Measurements from ENCODE around the gene CAMK2B.
A peak's percentile ranks its signal among the peaks of the same experiment; 100 is the strongest.

Gene CAMK2B

DNA sequence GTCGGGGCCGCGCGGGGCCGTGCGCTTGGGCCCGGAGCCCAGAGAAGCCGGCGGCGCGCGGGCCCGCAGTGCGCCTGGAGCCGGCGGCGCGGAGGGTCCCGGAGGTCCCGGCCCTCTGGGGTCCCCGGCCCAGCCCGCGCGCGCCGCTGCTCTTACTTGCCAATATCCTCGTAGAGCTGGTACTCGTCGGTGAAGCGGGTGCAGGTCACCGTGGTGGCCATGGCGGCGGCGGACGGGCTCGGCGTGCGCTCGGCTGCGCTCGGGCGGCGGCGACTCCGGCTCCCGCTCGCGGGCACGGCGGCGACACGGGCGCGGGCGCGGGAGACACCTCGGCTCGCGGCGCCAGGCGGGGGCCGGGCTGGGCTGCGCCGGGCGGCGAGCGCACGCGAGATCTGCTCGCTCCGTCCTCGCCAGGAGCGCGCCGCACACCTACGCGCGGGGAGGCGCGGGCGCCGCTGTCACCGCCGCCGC, at the start of gene CAMK2B:
TSS of gene CAMK2B (minus strand) at position 394 of the 471 bp plus-strand sequence. CDS start at position 221, 173 bp downstream.
- Mint-ChIP-seq H3K4me3 (peak within 1 kb of the TSS; percentile 25), H3K27me3 (peaks cover 51% of the 10 kb centered on the region), H3K27ac (no peak within 1 kb of the TSS), H3K4me1 (ENCODE audit: low read depth) (peaks cover 6% of the 10 kb centered on the region), H3K9me3 (no peaks in the 10 kb centered on the region), H3K36me3 (ENCODE audit: low read depth) (no peaks in the 10 kb centered on the region)
- intact Hi-C loops (cut with micrococcal nuclease) = no loop called here

- Mint-ChIP-seq H3K9me3 (no peaks in the 10 kb centered on the region), H3K27me3 (peaks cover 38% of the 10 kb centered on the region), H3K36me3 (ENCODE audit: low read depth) (no peaks in the 10 kb centered on the region), H3K4me1 (ENCODE audit: low read depth) (peaks cover 22% of the 10 kb centered on the region), H3K4me3 (no peak overlapping the region), H3K27ac (no peak overlapping the region)
- intact Hi-C loops (cut with micrococcal nuclease) = no loop called here
These were observed 48.8 kb upstream of the CAMK2B start for GRCh38 chr7:44374007-44374763.

- no peaks in the 10 kb centered on the region for H3K36me3 Mint-ChIP-seq (ENCODE audit: low read depth)
- H3K9me3 Mint-ChIP-seq = no peaks in the 10 kb centered on the region
- no peak overlapping the region for H3K4me3 Mint-ChIP-seq
- no peak overlapping the region for H3K27ac Mint-ChIP-seq
- intact Hi-C loops (cut with micrococcal nuclease) = no loop called here
- H3K4me1 Mint-ChIP-seq (ENCODE audit: low read depth) = peaks cover 15% of the 10 kb centered on the region
- peaks cover 46% of the 10 kb centered on the region for H3K27me3 Mint-ChIP-seq
These were observed 48.0 kb upstream of the CAMK2B start for GRCh38 chr7:44373418-44373740.

- H3K27ac Mint-ChIP-seq = no peak overlapping the region
- H3K27me3 Mint-ChIP-seq = peaks cover 52% of the 10 kb centered on the region
- H3K9me3 Mint-ChIP-seq = no peaks in the 10 kb centered on the region
- H3K4me3 Mint-ChIP-seq = no peak overlapping the region
- H3K4me1 Mint-ChIP-seq (ENCODE audit: low read depth) = peaks cover 10% of the 10 kb centered on the region
- intact Hi-C loops (cut with micrococcal nuclease) = no loop called here
- H3K36me3 Mint-ChIP-seq (ENCODE audit: low read depth) = no peaks in the 10 kb centered on the region
These were observed 47.4 kb upstream of the CAMK2B start for GRCh38 chr7:44372560-44373417.

DNA sequence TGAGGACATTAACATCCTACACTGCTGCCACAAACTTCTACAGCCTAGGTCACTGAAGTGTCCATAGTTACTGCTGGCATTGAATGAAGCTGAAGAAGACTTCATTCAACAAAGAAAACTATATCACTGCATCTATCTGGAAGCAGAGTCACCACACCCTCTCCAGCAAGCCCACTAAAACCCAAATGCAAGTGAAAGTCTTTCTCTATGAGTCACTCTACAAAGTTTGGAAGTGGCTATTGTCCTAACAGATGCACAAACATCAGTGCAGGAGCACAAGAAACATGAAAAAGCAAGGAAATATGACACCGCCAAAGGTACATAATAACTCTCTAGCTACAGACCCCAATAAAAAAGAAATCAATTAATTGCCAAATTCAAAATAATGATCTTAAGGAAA, 43.5 kb upstream of the CAMK2B start:
- H3K9me3 Mint-ChIP-seq = no peaks in the 10 kb centered on the region
- H3K27me3 Mint-ChIP-seq = peaks cover 47% of the 10 kb centered on the region
- no peaks in the 10 kb centered on the region for H3K36me3 Mint-ChIP-seq (ENCODE audit: low read depth)
- no peaks in the 10 kb centered on the region for H3K4me1 Mint-ChIP-seq (ENCODE audit: low read depth)
- no peak overlapping the region for H3K27ac Mint-ChIP-seq
- intact Hi-C loops (cut with micrococcal nuclease) = no loop called here
- H3K4me3 Mint-ChIP-seq = no peak overlapping the region

GRCh38 chr7:44368455-44368854, 43.1 kb upstream of the CAMK2B start:
- intact Hi-C loops (cut with micrococcal nuclease) = no loop called here
- Mint-ChIP-seq H3K4me1 (ENCODE audit: low read depth) (no peaks in the 10 kb centered on the region), H3K9me3 (no peaks in the 10 kb centered on the region), H3K4me3 (no peak overlapping the region), H3K36me3 (ENCODE audit: low read depth) (no peaks in the 10 kb centered on the region), H3K27me3 (peaks cover 48% of the 10 kb centered on the region), H3K27ac (no peak overlapping the region)

GRCh38 chr7:44367475-44368043, 42.2 kb upstream of the CAMK2B start:
- no peaks in the 10 kb centered on the region for H3K9me3 Mint-ChIP-seq
- H3K27ac Mint-ChIP-seq = no peak overlapping the region
- no peaks in the 10 kb centered on the region for H3K36me3 Mint-ChIP-seq (ENCODE audit: low read depth)
- no peaks in the 10 kb centered on the region for H3K4me1 Mint-ChIP-seq (ENCODE audit: low read depth)
- intact Hi-C loops (cut with micrococcal nuclease) = no loop called here
- H3K27me3 Mint-ChIP-seq = peaks cover 50% of the 10 kb centered on the region
- no peak overlapping the region for H3K4me3 Mint-ChIP-seq

GRCh38 chr7:44366986-44367385, 41.6 kb upstream of the CAMK2B start:
- no peak overlapping the region for H3K4me3 Mint-ChIP-seq
- intact Hi-C loops (cut with micrococcal nuclease) = no loop called here

GRCh38 chr7:44353668-44354067, 28.3 kb upstream of the CAMK2B start:
- intact Hi-C loops (cut with micrococcal nuclease) = no loop called here

More at GRCh38 chr7:44366986-44367385, 41.6 kb upstream of the CAMK2B start:
- Mint-ChIP-seq H3K9me3 (no peaks in the 10 kb centered on the region), H3K27me3 (peaks cover 52% of the 10 kb centered on the region), H3K4me1 (ENCODE audit: low read depth) (no peaks in the 10 kb centered on the region), H3K27ac (no peak overlapping the region), H3K36me3 (ENCODE audit: low read depth) (no peaks in the 10 kb centered on the region)

DNA sequence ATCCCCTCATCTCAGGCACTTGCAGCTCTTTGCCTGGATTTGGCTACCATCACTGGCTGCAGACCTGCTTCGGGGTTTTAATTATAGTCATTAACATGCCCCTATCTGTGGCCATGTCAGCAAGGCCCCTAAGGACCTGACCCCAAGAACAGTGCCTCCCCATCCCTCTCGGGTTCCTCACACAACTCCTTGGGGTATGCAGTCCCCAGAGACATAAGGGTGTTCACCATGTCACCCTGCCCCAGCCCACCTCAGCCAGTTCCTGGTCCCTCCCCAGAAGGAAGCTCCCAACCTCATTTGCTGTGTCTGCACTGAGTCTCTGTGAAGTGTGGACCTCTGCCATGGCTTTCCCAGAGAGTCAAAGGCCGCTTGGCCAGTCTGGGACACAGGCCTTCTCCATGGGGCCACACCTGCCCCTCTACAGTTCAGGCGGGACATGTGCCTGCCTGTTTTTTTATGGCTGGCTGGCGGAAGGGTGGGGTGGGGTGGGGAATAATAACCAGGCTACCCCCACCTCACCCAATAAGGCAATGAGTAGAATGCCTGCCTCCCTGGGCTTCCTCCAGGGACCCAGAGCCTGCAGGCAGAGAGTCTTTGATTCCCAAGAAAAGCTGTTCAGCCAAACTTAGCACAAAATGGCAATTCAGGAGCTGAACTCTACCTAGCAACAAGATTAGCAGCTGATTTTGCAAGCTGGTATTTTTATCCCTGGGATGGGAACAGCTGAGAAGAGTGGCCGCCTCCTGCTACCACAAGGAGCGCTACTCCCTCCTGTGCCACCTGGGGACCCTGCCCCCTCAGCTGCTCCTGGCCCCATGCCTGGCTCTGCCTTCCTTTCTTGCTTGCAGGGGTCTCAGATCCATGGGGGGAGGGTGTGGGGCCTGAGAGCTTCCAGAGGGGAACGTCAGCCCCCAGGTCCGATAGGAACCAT, 23.7 kb upstream of the CAMK2B start:
- H3K36me3 Mint-ChIP-seq (ENCODE audit: low read depth) = no peaks in the 10 kb centered on the region
- H3K27me3 Mint-ChIP-seq = peaks cover 23% of the 10 kb centered on the region
- H3K4me3 Mint-ChIP-seq = no peak overlapping the region
- H3K27ac Mint-ChIP-seq = no peak overlapping the region
- intact Hi-C loops (cut with micrococcal nuclease) = no loop called here
- H3K4me1 Mint-ChIP-seq (ENCODE audit: low read depth) = no peaks in the 10 kb centered on the region
- no peaks in the 10 kb centered on the region for H3K9me3 Mint-ChIP-seq

More at GRCh38 chr7:44353668-44354067, 28.3 kb upstream of the CAMK2B start:
- Mint-ChIP-seq H3K27me3 (peaks cover 29% of the 10 kb centered on the region), H3K27ac (no peak overlapping the region), H3K4me1 (ENCODE audit: low read depth) (no peaks in the 10 kb centered on the region), H3K4me3 (no peak overlapping the region), H3K9me3 (peaks cover 2% of the 10 kb centered on the region), H3K36me3 (ENCODE audit: low read depth) (no peaks in the 10 kb centered on the region)

- Mint-ChIP-seq H3K4me3 (no peak overlapping the region), H3K27me3 (peaks cover 20% of the 10 kb centered on the region), H3K9me3 (no peaks in the 10 kb centered on the region), H3K27ac (no peak overlapping the region), H3K4me1 (ENCODE audit: low read depth) (no peaks in the 10 kb centered on the region), H3K36me3 (ENCODE audit: low read depth) (no peaks in the 10 kb centered on the region)
- intact Hi-C loops (cut with micrococcal nuclease) = no loop called here
These were observed 22.9 kb upstream of the CAMK2B start for GRCh38 chr7:44348300-44348699.

DNA sequence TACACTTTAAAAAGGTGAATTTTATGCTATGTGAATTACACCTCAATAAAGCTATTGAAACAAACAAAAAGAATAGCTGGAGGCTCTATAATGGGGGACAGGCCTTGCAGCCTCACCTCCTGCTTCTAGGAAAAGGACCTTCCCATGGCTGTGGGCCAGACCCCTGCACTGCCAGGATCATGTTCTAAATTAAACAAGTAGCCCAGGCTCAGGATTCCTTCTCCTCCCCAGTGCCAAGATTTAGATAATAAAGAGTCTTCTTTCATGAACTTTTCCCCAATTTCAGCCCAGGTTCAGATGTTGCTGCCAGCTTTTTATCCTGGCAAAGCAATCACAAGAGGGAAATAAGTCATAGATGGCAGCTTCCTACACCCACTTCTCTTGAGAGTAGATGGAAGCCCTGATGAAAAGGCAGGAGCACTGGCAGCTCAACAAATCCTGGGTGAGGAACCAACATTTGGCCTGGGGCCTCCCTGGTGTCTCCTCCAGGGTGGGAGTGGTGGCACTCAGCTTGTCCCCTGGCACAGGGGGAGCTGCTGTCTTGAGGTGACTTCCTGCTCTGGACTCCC, 22.2 kb upstream of the CAMK2B start:
- Mint-ChIP-seq H3K4me3 (no peak overlapping the region), H3K9me3 (no peaks in the 10 kb centered on the region), H3K4me1 (ENCODE audit: low read depth) (no peaks in the 10 kb centered on the region), H3K27ac (no peak overlapping the region), H3K36me3 (ENCODE audit: low read depth) (no peaks in the 10 kb centered on the region), H3K27me3 (peaks cover 20% of the 10 kb centered on the region)
- intact Hi-C loops (cut with micrococcal nuclease) = no loop called here

DNA sequence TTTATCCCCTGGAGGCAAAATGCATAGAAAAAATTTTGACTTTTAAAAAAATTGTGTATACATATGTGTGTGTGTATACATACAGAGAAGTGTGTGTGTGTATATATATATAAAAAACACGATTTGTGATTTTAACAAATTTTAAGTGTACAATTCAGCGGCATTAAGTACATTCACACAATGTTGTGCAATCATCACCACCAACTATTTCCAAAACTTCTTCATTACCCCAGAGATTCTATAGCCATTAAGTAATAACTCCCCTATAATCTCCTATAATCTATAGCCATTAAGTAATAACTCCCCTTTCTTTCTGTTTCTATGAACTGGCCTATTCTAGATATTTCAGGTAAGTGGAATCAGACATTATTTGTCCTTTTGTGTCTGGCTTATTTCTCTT, 20.7 kb upstream of the CAMK2B start:
- no peaks in the 10 kb centered on the region for H3K9me3 Mint-ChIP-seq
- H3K36me3 Mint-ChIP-seq (ENCODE audit: low read depth) = no peaks in the 10 kb centered on the region
- H3K4me3 Mint-ChIP-seq = no peak overlapping the region
- H3K27me3 Mint-ChIP-seq = peaks cover 13% of the 10 kb centered on the region
- intact Hi-C loops (cut with micrococcal nuclease) = no loop called here
- no peaks in the 10 kb centered on the region for H3K4me1 Mint-ChIP-seq (ENCODE audit: low read depth)
- H3K27ac Mint-ChIP-seq = no peak overlapping the region

Measured in dendritic cell treated with granulocyte-macrophage colony-stimulating factor and Interleukin-4, amounts not matched to agents 40 ng/mL and 50 ng/mL, for 4 days (primary cell).